Lower lobe of right lung (tissue), 2 donors: ENCODE data around the gene TWNK. TPM values are rescaled to one million over a fixed set of nuclear protein-coding genes. Genes with fewer than 3 reads are reported as not detected.
A peak's percentile ranks its signal among the peaks of the same experiment; 100 is the strongest.

Experiments
- ATAC-seq, 2 donors: fragments of 200-7000 bp; cut with Tn5 transposase; one replicate each; pipeline ENCODE4 v1.9.1; 2020 to 2022; ENCODE audit warnings: mild to moderate bottlenecking in 2 of 2, moderate library complexity in 2 of 2
- DNase-seq: peaks from one replicate; pipeline ENCODE4 v3.0.0-alpha.2; 2020
- H3K27ac ChIP-seq: fragments of 200-600 bp; one replicate; pipeline ENCODE4 v1.8.0; 2022
- H3K27me3 ChIP-seq: fragments of 200-600 bp; one replicate; pipeline ENCODE4 v1.8.0; 2022; ENCODE audit warnings: low read depth
- H3K36me3 ChIP-seq: fragments of 200-600 bp; one replicate; pipeline ENCODE4 v1.8.0; 2022; ENCODE audit warnings: mild to moderate bottlenecking
- H3K4me1 ChIP-seq: fragments of 200-600 bp; one replicate; pipeline ENCODE4 v1.8.0; 2022
- H3K4me3 ChIP-seq: fragments of 200-600 bp; one replicate; pipeline ENCODE4 v1.8.0; 2022; ENCODE audit warnings: mild to moderate bottlenecking
- H3K9me3 ChIP-seq: fragments of 200-600 bp; one replicate; pipeline ENCODE4 v1.8.0; 2022
- intact Hi-C: fragments of 100-400 bp; cut with DNase I; formaldehyde crosslinking; loops from one replicate; pipeline ENCODE4 v1.11.0; 2022
- long read RNA-seq: library from polyadenylated mRNA; unstranded; transcript quantifications from one replicate; pipeline ENCODE4 v2.0.0, GENCODE V29; 2021
- total RNA-seq: library from RNA; stranded (reverse); fragmentation: NEBNext Ultra II Directional; extraction: Animal tissue kit (Norgen Biotek cat#: 25700); gene quantifications from one replicate; pipeline ENCODE4 v1.2.1, GENCODE V29; 2021
- TF ChIP-seq, protein P1 (sequence below): fragments of 200-600 bp; IDR thresholded peaks from one replicate; pipeline ENCODE4 v1.8.0; 2022; ENCODE audit warnings: antibody characterized with exemption, mild to moderate bottlenecking
- donor health status: DM: no; HTN: yes; CAD: no; lungs with severe emphysema.

Gene TWNK
- total RNA-seq, result 5.8 TPM
- long read RNA-seq, partial matches to known transcripts, result 0 of 2 reads
- long read RNA-seq, other reads (novel, unspliced or antisense), result 1 of 2 reads

GRCh38 chr10:100986952-100987684 is at the start of gene TWNK, which contains the start of gene MRPL43:
Gene TWNK, plus strand, starts transcription at chr10:100987543. Its CDS starts 668 bp downstream, at chr10:100988211.
Gene MRPL43, minus strand, starts transcription at chr10:100987497. Its CDS starts 54 bp downstream, at chr10:100987443.
- no peaks in the 10 kb centered on the region for H3K9me3 ChIP-seq
- peak; percentile 91 for DNase-seq
- H3K4me3 ChIP-seq, result peak within 1 kb of the TSS; percentile 93
- H3K27ac ChIP-seq, result peak within 1 kb of the TSS; percentile 80
- ATAC-seq, result peak; percentile 89 to 97
- H3K4me1 ChIP-seq, result peaks cover 30% of the 10 kb centered on the region
- intact Hi-C loops, result no loop called here
- H3K36me3 ChIP-seq, result peaks cover 52% of the 10 kb centered on the region
- TF ChIP-seq, protein P1, sequence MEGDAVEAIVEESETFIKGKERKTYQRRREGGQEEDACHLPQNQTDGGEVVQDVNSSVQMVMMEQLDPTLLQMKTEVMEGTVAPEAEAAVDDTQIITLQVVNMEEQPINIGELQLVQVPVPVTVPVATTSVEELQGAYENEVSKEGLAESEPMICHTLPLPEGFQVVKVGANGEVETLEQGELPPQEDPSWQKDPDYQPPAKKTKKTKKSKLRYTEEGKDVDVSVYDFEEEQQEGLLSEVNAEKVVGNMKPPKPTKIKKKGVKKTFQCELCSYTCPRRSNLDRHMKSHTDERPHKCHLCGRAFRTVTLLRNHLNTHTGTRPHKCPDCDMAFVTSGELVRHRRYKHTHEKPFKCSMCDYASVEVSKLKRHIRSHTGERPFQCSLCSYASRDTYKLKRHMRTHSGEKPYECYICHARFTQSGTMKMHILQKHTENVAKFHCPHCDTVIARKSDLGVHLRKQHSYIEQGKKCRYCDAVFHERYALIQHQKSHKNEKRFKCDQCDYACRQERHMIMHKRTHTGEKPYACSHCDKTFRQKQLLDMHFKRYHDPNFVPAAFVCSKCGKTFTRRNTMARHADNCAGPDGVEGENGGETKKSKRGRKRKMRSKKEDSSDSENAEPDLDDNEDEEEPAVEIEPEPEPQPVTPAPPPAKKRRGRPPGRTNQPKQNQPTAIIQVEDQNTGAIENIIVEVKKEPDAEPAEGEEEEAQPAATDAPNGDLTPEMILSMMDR, result no peak
- H3K27me3 ChIP-seq, result no peaks in the 10 kb centered on the region

GRCh38 chr10:100939763-100940344 is 47.5 kb upstream of the TWNK start:
- peaks cover 98% of the 10 kb centered on the region for H3K36me3 ChIP-seq
- ATAC-seq, result no peak

DNA sequence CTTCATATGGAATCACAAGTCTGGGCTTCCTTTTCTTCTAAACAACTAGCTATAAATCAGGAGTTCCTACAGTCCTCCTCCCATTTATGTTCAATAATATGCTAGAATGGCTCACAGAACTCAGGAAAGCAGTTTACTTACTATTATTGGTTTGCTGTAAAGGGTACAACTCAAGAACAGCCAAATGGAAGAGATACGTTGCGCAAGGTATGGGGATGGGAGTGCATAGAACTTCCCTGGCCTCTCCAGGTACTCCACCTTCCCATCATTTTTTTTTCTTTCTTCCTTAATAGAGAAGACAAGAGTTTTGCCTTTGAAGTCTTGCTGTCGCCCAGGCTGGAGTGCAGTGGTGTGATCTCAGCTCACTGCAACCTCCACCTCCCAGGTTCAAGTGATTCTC is 45.1 kb upstream of the TWNK start:
- ATAC-seq, result no peak
- Histone ChIP-seq H3K4me3 (no peak overlapping the region), H3K4me1 (no peaks in the 10 kb centered on the region), H3K27ac (no peak overlapping the region), H3K9me3 (no peaks in the 10 kb centered on the region), H3K36me3 (peaks cover 98% of the 10 kb centered on the region), H3K27me3 (no peaks in the 10 kb centered on the region)
- DNase-seq, result no peak
- intact Hi-C loops, result no loop called here
- TF ChIP-seq, protein P1, result no peak

More at GRCh38 chr10:100939763-100940344, 47.5 kb upstream of the TWNK start:
- no peak overlapping the region for H3K4me3 ChIP-seq
- no peaks in the 10 kb centered on the region for H3K4me1 ChIP-seq
- intact Hi-C loops, result no loop called here
- no peak for DNase-seq
- H3K27ac ChIP-seq, result no peak overlapping the region
- H3K27me3 ChIP-seq, result no peaks in the 10 kb centered on the region
- H3K9me3 ChIP-seq, result no peaks in the 10 kb centered on the region
- TF ChIP-seq, protein P1, result no peak

DNA sequence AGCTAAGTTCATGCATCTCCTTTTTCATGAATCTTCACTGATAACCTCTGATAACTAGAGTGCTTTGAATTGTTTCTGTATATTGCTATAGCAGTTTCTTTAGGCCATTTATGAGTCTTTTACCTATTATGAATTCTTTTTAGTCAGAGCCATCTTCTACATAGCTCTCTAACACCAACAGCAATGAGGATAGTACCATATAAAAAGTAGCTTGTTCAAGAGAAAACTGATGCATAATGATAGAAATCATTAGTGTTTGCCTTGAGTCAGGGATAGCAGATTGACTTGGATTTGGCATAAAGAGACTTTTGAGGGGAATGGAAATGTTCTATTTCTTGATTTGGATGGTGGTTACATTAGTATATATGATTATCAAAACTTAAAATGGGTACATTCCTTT is 43.8 kb upstream of the TWNK start:
- no peaks in the 10 kb centered on the region for H3K4me1 ChIP-seq
- no peaks in the 10 kb centered on the region for H3K9me3 ChIP-seq
- TF ChIP-seq, protein P1, result no peak
- no peak for ATAC-seq
- peaks cover 98% of the 10 kb centered on the region for H3K36me3 ChIP-seq
- H3K27ac ChIP-seq, result no peak overlapping the region
- H3K4me3 ChIP-seq, result no peak overlapping the region
- intact Hi-C loops, result no loop called here
- no peaks in the 10 kb centered on the region for H3K27me3 ChIP-seq
- no peak for DNase-seq

DNA sequence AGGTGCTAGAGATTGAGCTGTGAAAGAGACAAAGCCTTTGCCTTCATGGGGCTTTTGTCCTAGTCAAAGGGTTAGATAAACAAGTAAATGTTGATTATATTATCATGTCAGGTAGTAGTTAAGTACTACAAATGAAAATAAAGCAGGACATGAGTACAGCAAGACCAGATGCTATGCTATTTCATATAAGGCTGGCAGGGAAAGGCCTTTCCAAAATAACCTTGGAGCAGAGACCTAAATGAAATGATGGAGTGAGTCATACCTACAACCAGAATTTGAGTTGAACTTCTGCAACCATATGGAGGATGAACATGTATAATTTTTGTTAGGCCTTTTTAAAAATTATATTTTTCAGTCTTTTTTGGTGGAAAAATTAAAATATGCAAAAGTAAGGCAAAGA is 41.6 kb upstream of the TWNK start:
- ATAC-seq (no peak), DNase-seq (no peak)
- Histone ChIP-seq H3K27me3 (no peaks in the 10 kb centered on the region), H3K27ac (no peak overlapping the region), H3K4me3 (no peak overlapping the region), H3K36me3 (peaks cover 100% of the 10 kb centered on the region), H3K9me3 (no peaks in the 10 kb centered on the region), H3K4me1 (no peaks in the 10 kb centered on the region)
- intact Hi-C loops, result no loop called here
- TF ChIP-seq, protein P1, result no peak
